Upper lobe of left lung (tissue), 6 donors: ENCODE results near the gene FAM219B. TPM values are rescaled to one million over a fixed set of nuclear protein-coding genes. Genes with fewer than 3 reads are reported as not detected.

ENCODE experiments used
- ATAC-seq, 2 donors: fragments of 200-7000 bp; cut with Tn5 transposase; one replicate each; pipeline ENCODE4 v1.9.1; 2022; ENCODE audit warnings: mild to moderate bottlenecking in 2 of 2, moderate library complexity in 2 of 2; ENCODE audit not compliant: low FRiP score in 2 of 2
- DNase-seq, 2 donors: peaks; one replicate each; pipeline ENCODE4 v3.0.0-alpha.2; 2019 to 2020
- H3K27ac ChIP-seq, 4 donors: fragments of 200-600 bp; sonication (generic); one replicate each; pipeline ENCODE4 v1.5.1; 2016 to 2019
- H3K27me3 ChIP-seq, 4 donors: fragments of 200-600 bp; sonication (generic); one replicate each; pipeline ENCODE4 v1.5.1; 2017 to 2019
- H3K36me3 ChIP-seq, 4 donors: fragments of 200-600 bp; sonication (generic); one replicate each; pipeline ENCODE4 v1.5.1; 2016 to 2019
- H3K4me1 ChIP-seq, 4 donors: fragments of 200-600 bp; sonication (generic); one replicate each; pipeline ENCODE4 v1.5.1; 2018 to 2019
- H3K4me3 ChIP-seq, 4 donors: fragments of 200-600 bp; sonication (generic); one replicate each; pipeline ENCODE4 v1.5.1; 2017 to 2019; ENCODE audit warnings: mild to moderate bottlenecking in 2 of 4, moderate library complexity in 1 of 4
- H3K9me3 ChIP-seq, 4 donors: fragments of 200-600 bp; sonication (generic); one replicate each; pipeline ENCODE4 v1.5.1; 2018 to 2019
- CTCF ChIP-seq, 6 experiments: fragments of 450-650 bp in 4 of 6; fragments of 200-600 bp in 2 of 6; sonication (generic) in 2 of 6; IDR thresholded peaks; one replicate each; pipeline ENCODE4 v1.5.1; 2016 to 2019; ENCODE audit warnings: antibody characterized with exemption in 6 of 6
- EP300 ChIP-seq, 4 donors: sonication (generic); formaldehyde crosslinking; IDR thresholded peaks; one replicate each; pipeline ENCODE4 v1.5.1; 2017; ENCODE audit warnings: antibody characterized with exemption in 4 of 4, control low read depth in 2 of 4
- POLR2A ChIP-seq, 4 donors: fragments of 450-650 bp; IDR thresholded peaks; one replicate each; pipeline ENCODE4 v1.5.1; 2016 to 2017; ENCODE audit warnings: antibody characterized with exemption in 4 of 4, mild to moderate bottlenecking in 2 of 4
- POLR2AphosphoS5 ChIP-seq, 2 donors: sonication (generic); formaldehyde crosslinking; IDR thresholded peaks; one replicate each; pipeline ENCODE4 v1.5.1; 2017; ENCODE audit warnings: antibody characterized with exemption in 2 of 2
- WGBS, 2 donors: methylation state at CpG; one replicate each; pipeline ENCODE4 v1.1.5; 2017 to 2018; 5-methylcytosine and 5-hydroxymethylcytosine counted together
- total RNA-seq, 6 donors: library from RNA; depleted of rRNA in 4 of 6; stranded (reverse); fragments of >200 nt in 4 of 6; gene quantifications; one replicate each; pipeline versions ENCODE4 v1.1.0 to v1.2.1, GENCODE V29; 2016 to 2021
- donor health status: DM: no; HTN: no; CAD: no; lungs with moderate emphysema.
- donor health status: DM: no; HTN: yes; CAD: no; lungs with severe emphysema.

The FAM219B gene
- total RNA-seq, 6 donors from 2014 or later, result 49.3 to 122 (median 71.5) TPM

- Histone ChIP-seq H3K36me3 (peaks cover 0 to 4% (median 0%) of the 10 kb centered on the region in 4 donors), H3K9me3 (no peaks in the 10 kb centered on the region), H3K4me1 (peaks cover 63 to 76% (median 71%) of the 10 kb centered on the region in 4 donors), H3K4me3 (peak overlapping the region in 1 of 4 donors; percentile 4), H3K27ac (peak overlapping the region; percentile 79 to 96 (median 86)), H3K27me3 (no peaks in the 10 kb centered on the region)
- TF ChIP-seq CTCF (IDR thresholded peaks at IDR 0.05), result no peak
- no peak for TF ChIP-seq EP300 (IDR thresholded peaks at IDR 0.05)
- TF ChIP-seq POLR2AphosphoS5 (IDR thresholded peaks at IDR 0.05), result no peak
- TF ChIP-seq POLR2A (IDR thresholded peaks at IDR 0.05), result peak in 1 of 4 donors; percentile 8
- ATAC-seq (no peak), DNase-seq (no peak)
- 15 to 22% methylated on average over 6 of the region's 6 CpGs for whole genome bisulfite sequencing, 2 donors
These were observed 36.0 kb downstream of the FAM219B start for GRCh38 chr15:74870436-74871215.

- DNase-seq (peak in 1 of 2 donors; percentile 81), ATAC-seq (peak; percentile 61 to 65)
- Histone ChIP-seq H3K4me1 (peaks cover 63 to 83% (median 75%) of the 10 kb centered on the region in 4 donors), H3K4me3 (peak overlapping the region in 1 of 4 donors; percentile 4), H3K27ac (peak overlapping the region; percentile 79 to 96 (median 86)), H3K36me3 (peaks cover 0 to 4% (median 0%) of the 10 kb centered on the region in 4 donors), H3K27me3 (no peaks in the 10 kb centered on the region), H3K9me3 (no peaks in the 10 kb centered on the region)
- WGBS, 2 donors, result 21 to 34% methylated on average over 5 to 6 of the region's 6 CpGs
- TF ChIP-seq POLR2A (IDR thresholded peaks at IDR 0.05), result peak in 1 of 4 donors; percentile 45
- no peak for TF ChIP-seq CTCF (IDR thresholded peaks at IDR 0.05)
- peak in 1 of 4 donors; percentile 19 for TF ChIP-seq EP300 (IDR thresholded peaks at IDR 0.05)
- peak; percentile 19 to 58 for TF ChIP-seq POLR2AphosphoS5 (IDR thresholded peaks at IDR 0.05)
These were observed 36.8 kb downstream of the FAM219B start for GRCh38 chr15:74869726-74870407.

DNA sequence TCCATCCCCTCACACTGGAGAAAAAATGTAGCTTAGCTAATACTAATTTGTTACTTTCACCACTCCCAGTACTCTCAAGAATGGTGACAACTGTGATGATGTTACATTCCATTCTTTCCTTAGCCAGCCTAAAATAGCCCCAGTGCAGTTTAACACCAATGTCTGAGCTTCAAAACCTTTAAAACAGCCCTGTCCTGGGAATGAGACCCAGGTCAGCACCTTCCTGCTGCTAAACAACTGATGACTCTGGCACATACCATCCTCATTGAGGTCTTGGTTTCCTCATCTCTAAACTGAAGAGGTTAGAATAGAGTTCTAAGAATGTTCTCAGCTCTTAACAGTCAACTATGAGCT is 37.3 kb downstream of the FAM219B start:
- H3K36me3 ChIP-seq, result peaks cover 0 to 4% (median 0%) of the 10 kb centered on the region in 4 donors
- H3K4me1 ChIP-seq, result peaks cover 63 to 88% (median 78%) of the 10 kb centered on the region in 4 donors
- ATAC-seq (peak in 1 of 2 donors; percentile 20), DNase-seq (no peak)
- peak overlapping the region in 1 of 4 donors; percentile 4 for H3K4me3 ChIP-seq
- TF ChIP-seq POLR2A (IDR thresholded peaks at IDR 0.05) (no peak), POLR2AphosphoS5 (IDR thresholded peaks at IDR 0.05) (peak in 1 of 2 donors; percentile 22)
- no peaks in the 10 kb centered on the region for H3K9me3 ChIP-seq
- peak overlapping the region; percentile 79 to 96 (median 86) for H3K27ac ChIP-seq
- H3K27me3 ChIP-seq, result no peaks in the 10 kb centered on the region

GRCh38 chr15:74868059-74868458 is 38.6 kb downstream of the FAM219B start:
- Histone ChIP-seq H3K4me1 (peaks cover 57 to 94% (median 76%) of the 10 kb centered on the region in 4 donors), H3K9me3 (no peaks in the 10 kb centered on the region), H3K27ac (peak overlapping the region; percentile 79 to 96 (median 86)), H3K36me3 (peaks cover 0 to 4% (median 0%) of the 10 kb centered on the region in 4 donors), H3K4me3 (no peak overlapping the region), H3K27me3 (no peaks in the 10 kb centered on the region)
- ATAC-seq (peak; percentile 31 to 44), DNase-seq (peak in 1 of 2 donors; percentile 67)
- TF ChIP-seq CTCF (IDR thresholded peaks at IDR 0.05) (no peak), EP300 (IDR thresholded peaks at IDR 0.05) (no peak), POLR2AphosphoS5 (IDR thresholded peaks at IDR 0.05) (peak in 1 of 2 donors; percentile 35), POLR2A (IDR thresholded peaks at IDR 0.05) (peak in 1 of 4 donors; percentile 21)
- 30 to 36% methylated on average over 6 of the region's 6 CpGs for WGBS, 2 donors

GRCh38 chr15:74867466-74868038 is 39.1 kb downstream of the FAM219B start:
- H3K27ac ChIP-seq, result peak overlapping the region; percentile 79 to 96 (median 86)
- H3K9me3 ChIP-seq, result no peaks in the 10 kb centered on the region
- no peaks in the 10 kb centered on the region for H3K27me3 ChIP-seq
- TF ChIP-seq POLR2AphosphoS5 (IDR thresholded peaks at IDR 0.05) (no peak), EP300 (IDR thresholded peaks at IDR 0.05) (no peak), CTCF (IDR thresholded peaks at IDR 0.05) (no peak), POLR2A (IDR thresholded peaks at IDR 0.05) (no peak)
- H3K36me3 ChIP-seq, result peaks cover 0 to 4% (median 0%) of the 10 kb centered on the region in 4 donors
- no peak overlapping the region for H3K4me3 ChIP-seq
- DNase-seq, result no peak
- no peak for ATAC-seq
- peaks cover 57 to 93% (median 75%) of the 10 kb centered on the region in 4 donors for H3K4me1 ChIP-seq
- 11 to 14% methylated on average over 1 of the region's 1 CpG for WGBS, 2 donors
